ENCODE measurements around the gene CFAP410.
"Not testable (repeated sequence)": the region's sequence is repeated elsewhere in the genome, so short reads cannot be mapped to it uniquely, and the experiment has no call there.

CFAP410 gene

GRCh38 chr21:44341726-44342458, 2.7 kb upstream of the CFAP410 start:
- Mint-ChIP-seq H3K36me3 (ENCODE audit: insufficient read depth) (peaks cover 26% of the 10 kb centered on the region), H3K4me1 (peaks cover 21% of the 10 kb centered on the region)
- not testable (repeated sequence) for H3K27ac Mint-ChIP-seq (ENCODE audit: low read depth); H3K9me3 Mint-ChIP-seq; H3K27me3 Mint-ChIP-seq; DNase-seq (ENCODE audit: low spot score in 2 of 2); H3K4me3 Mint-ChIP-seq; ATAC-seq (replicated peaks; ENCODE audit: extremely low read depth, poor library complexity, severe bottlenecking)

DNA sequence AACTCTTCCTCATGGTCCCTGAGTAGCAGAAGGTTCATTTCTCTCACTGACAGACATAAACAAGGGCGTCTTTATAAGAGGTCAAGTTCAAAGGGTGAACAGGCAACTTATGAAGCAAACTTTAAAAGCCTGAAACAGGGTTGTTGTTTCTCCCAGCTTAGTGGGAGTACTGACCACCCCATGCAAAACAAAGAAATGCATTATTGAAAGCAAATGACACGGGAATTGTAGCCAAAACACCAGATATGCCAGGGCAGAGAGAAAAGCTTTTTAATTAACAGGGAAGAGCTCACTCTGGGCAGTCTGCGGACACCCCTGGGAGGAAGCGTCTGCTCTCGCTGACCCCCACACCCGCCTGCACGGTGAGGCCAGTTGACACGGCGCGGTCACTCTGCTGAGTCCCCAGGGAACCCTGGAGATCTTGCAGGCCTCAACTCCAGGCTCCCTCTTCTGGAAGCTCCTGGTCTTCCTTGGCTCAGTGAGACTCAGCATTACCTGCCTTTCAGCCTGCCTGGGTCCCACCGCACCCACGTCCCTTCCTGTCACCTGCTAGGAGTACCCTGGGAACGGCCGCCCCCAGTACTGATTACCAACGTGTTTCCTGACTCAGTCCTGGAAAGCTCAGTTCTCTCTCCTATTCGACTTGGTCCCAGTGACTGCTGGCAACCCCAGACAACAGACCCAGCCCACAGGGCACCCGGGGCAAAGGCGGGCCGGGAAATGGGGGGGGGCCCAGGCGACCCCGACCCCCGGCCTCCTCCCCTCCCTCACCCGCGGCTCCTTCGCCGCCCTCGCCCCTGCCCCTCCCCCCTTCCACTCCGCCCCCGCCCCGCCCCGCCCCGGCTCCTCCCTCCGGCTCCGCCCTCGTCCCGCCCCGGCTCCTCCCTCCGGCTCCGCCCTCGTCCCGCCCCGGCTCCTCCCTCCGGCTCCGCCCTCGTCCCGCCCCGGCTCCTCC, 972 bp downstream of the CFAP410 start:
- DNase-seq (ENCODE audit: low spot score in 2 of 2) (peak; percentile 27 to 34), ATAC-seq (replicated peaks; ENCODE audit: extremely low read depth, poor library complexity, severe bottlenecking) (peak; percentile 13)
- Mint-ChIP-seq H3K36me3 (ENCODE audit: insufficient read depth) (peaks cover 38% of the 10 kb centered on the region), H3K27ac (ENCODE audit: low read depth) (peak overlapping the region; percentile 97), H3K4me3 (peak overlapping the region; percentile 51), H3K4me1 (peaks cover 21% of the 10 kb centered on the region), H3K27me3 (no peaks in the 10 kb centered on the region), H3K9me3 (no peaks in the 10 kb centered on the region)

DNA sequence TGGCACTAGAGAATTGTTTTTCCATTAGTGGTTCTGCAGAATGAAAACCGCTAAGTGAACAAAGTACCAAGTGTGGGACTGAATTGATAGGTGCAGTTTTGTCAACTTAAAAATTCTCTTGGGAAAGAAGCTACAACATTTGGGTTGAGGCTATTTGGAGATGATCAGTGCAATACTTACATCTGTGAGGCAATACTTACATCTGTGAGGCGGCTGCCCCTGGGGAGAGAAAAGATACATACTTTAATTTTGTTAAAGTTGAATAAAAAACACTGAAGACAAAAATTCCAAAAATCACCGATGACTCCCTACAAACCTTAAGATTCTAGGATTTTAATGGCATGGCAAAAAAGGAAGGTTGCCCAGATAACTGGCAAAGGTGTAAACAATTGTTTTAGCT, 1.7 kb downstream of the CFAP410 start:
- Mint-ChIP-seq H3K4me1 (peaks cover 21% of the 10 kb centered on the region), H3K4me3 (peak overlapping the region; percentile 51), H3K27ac (ENCODE audit: low read depth) (peak overlapping the region; percentile 97), H3K9me3 (no peaks in the 10 kb centered on the region), H3K36me3 (ENCODE audit: insufficient read depth) (peaks cover 38% of the 10 kb centered on the region), H3K27me3 (no peaks in the 10 kb centered on the region)
- DNase-seq (ENCODE audit: low spot score in 2 of 2) (no peak), ATAC-seq (replicated peaks; ENCODE audit: extremely low read depth, poor library complexity, severe bottlenecking) (no peak)

- Mint-ChIP-seq H3K27me3 (no peaks in the 10 kb centered on the region), H3K4me3 (no peak overlapping the region), H3K36me3 (ENCODE audit: insufficient read depth) (peaks cover 38% of the 10 kb centered on the region), H3K27ac (ENCODE audit: low read depth) (no peak overlapping the region), H3K9me3 (no peaks in the 10 kb centered on the region), H3K4me1 (peaks cover 18% of the 10 kb centered on the region)
- no peak for DNase-seq (ENCODE audit: low spot score in 2 of 2)
- ATAC-seq (replicated peaks; ENCODE audit: extremely low read depth, poor library complexity, severe bottlenecking): no peak
Observed at GRCh38 chr21:44335266-44336059, 3.7 kb downstream of the CFAP410 start.

- no peaks in the 10 kb centered on the region for H3K27me3 Mint-ChIP-seq
- H3K36me3 Mint-ChIP-seq (ENCODE audit: insufficient read depth): peaks cover 33% of the 10 kb centered on the region
- H3K4me3 Mint-ChIP-seq: no peak overlapping the region
- DNase-seq (ENCODE audit: low spot score in 2 of 2) (no peak), ATAC-seq (replicated peaks; ENCODE audit: extremely low read depth, poor library complexity, severe bottlenecking) (no peak)
- no peaks in the 10 kb centered on the region for H3K9me3 Mint-ChIP-seq
- H3K4me1 Mint-ChIP-seq: peaks cover 12% of the 10 kb centered on the region
- no peak overlapping the region for H3K27ac Mint-ChIP-seq (ENCODE audit: low read depth)
Observed at GRCh38 chr21:44334329-44335030, 4.7 kb downstream of the CFAP410 start.

GRCh38 chr21:44333509-44334328, 5.5 kb downstream of the CFAP410 start:
- H3K27me3 Mint-ChIP-seq: no peaks in the 10 kb centered on the region
- no peak overlapping the region for H3K4me3 Mint-ChIP-seq
- H3K4me1 Mint-ChIP-seq: peaks cover 9% of the 10 kb centered on the region
- no peak overlapping the region for H3K27ac Mint-ChIP-seq (ENCODE audit: low read depth)
- DNase-seq (ENCODE audit: low spot score in 2 of 2): no peak
- ATAC-seq (replicated peaks; ENCODE audit: extremely low read depth, poor library complexity, severe bottlenecking): no peak
- no peaks in the 10 kb centered on the region for H3K9me3 Mint-ChIP-seq
- peaks cover 30% of the 10 kb centered on the region for H3K36me3 Mint-ChIP-seq (ENCODE audit: insufficient read depth)

DNA sequence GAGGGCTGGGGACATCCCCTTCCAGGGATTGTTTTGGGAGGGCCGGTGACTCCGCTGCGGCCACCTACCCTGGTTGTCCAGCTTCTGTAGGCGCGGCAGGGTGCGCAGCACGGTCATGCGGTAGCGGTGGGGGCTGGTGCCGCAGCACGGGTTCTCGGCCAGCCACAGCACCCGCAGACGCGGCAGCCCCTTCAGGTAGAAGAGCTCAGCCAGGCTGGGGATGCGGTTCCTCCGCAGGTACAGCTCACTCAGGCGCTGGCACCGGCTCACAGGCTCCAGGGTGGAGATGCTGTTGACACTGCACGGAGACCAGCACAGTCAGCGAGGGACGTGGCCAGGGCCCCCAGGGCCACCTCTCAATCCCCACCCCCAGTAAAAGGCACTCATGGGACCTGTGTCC, 6.2 kb downstream of the CFAP410 start:
- ATAC-seq (replicated peaks; ENCODE audit: extremely low read depth, poor library complexity, severe bottlenecking) (no peak), DNase-seq (ENCODE audit: low spot score in 2 of 2) (no peak)
- Mint-ChIP-seq H3K4me1 (peaks cover 5% of the 10 kb centered on the region), H3K4me3 (no peak overlapping the region), H3K36me3 (ENCODE audit: insufficient read depth) (peaks cover 26% of the 10 kb centered on the region), H3K9me3 (no peaks in the 10 kb centered on the region), H3K27ac (ENCODE audit: low read depth) (peak overlapping the region; percentile 44), H3K27me3 (no peaks in the 10 kb centered on the region)

DNA sequence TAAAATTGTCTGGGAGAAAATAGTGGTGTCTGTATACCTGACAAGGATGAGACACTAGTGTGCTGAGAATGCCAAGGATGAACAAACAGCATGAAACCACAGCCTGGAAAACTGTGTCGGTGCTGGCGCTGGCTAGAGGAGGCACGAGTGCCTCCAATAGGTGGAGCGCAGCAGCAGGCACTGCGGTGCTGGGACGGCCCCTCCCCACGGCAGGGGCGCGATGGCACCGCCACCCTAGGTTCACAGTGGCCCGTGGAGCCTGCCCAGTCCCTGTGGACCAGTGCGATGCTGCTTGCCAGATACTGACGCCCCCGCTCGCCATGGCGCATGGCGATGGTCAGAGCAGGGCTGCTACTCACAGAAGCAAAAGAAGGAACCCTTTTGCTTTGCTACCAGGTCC, 6.8 kb downstream of the CFAP410 start:
- Mint-ChIP-seq H3K4me1 (no peaks in the 10 kb centered on the region), H3K4me3 (no peak overlapping the region), H3K27me3 (no peaks in the 10 kb centered on the region), H3K9me3 (no peaks in the 10 kb centered on the region), H3K27ac (ENCODE audit: low read depth) (peak overlapping the region; percentile 44), H3K36me3 (ENCODE audit: insufficient read depth) (peaks cover 20% of the 10 kb centered on the region)
- no peak for DNase-seq (ENCODE audit: low spot score in 2 of 2)
- ATAC-seq (replicated peaks; ENCODE audit: extremely low read depth, poor library complexity, severe bottlenecking): no peak

DNA sequence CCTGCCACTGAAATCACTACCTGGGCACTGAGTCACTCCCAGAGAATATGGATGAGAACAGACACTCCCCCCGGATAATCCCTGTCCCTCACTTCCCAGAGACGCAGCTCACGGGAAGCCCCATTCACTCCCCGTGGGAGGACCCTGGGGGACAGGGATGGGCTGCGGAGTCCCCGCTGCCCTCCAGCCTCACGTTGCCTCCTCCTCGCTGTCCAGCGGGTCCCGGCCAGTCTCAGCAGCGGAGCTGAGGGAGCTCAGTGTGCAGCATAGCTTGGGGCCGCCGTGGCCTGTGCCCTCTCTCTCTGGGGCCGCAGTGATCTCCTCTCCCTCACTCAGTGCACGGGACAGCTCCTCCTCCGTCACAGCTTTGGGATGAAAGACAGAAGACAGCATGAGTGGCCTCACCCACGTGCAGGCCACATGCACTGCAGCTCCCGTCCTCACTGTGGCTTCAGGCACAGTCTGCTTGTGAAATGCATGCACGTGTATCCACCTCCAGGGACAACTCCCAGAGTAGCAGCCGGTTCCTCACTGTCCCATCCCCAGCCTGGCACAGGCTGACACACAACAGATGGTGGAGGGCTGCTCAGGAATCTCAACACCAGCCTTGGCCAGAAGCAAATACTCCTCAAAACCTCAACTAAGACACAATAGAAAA, 7.4 kb downstream of the CFAP410 start:
- H3K4me1 Mint-ChIP-seq: no peaks in the 10 kb centered on the region
- H3K9me3 Mint-ChIP-seq: no peaks in the 10 kb centered on the region
- no peaks in the 10 kb centered on the region for H3K27me3 Mint-ChIP-seq
- no peak overlapping the region for H3K4me3 Mint-ChIP-seq
- H3K36me3 Mint-ChIP-seq (ENCODE audit: insufficient read depth): peaks cover 15% of the 10 kb centered on the region
- H3K27ac Mint-ChIP-seq (ENCODE audit: low read depth): no peak overlapping the region
- ATAC-seq (replicated peaks; ENCODE audit: extremely low read depth, poor library complexity, severe bottlenecking) (no peak), DNase-seq (ENCODE audit: low spot score in 2 of 2) (no peak)

DNA sequence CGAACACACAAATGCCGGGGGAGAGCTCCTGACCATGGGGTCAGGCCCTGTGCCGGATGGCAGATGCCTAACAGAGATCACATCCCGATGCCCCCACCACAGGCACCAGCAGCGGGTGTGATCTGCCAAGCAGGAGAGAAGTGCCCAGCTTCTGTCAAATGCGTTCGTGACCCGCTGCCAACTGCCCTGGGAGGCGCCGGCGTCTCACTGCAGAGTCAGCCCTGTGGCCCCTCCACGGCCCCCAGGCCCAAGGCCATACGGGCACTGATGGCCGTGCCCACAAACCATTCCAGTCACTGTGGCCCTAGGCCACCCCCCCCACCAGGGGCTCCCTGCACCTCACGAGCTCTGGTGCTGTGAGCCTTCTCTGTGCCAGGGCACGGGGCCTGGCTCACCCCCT, 8.0 kb downstream of the CFAP410 start:
- Mint-ChIP-seq H3K27me3 (no peaks in the 10 kb centered on the region), H3K9me3 (no peaks in the 10 kb centered on the region), H3K27ac (ENCODE audit: low read depth) (no peak overlapping the region), H3K4me3 (no peak overlapping the region), H3K36me3 (ENCODE audit: insufficient read depth) (peaks cover 9% of the 10 kb centered on the region), H3K4me1 (no peaks in the 10 kb centered on the region)
- ATAC-seq (replicated peaks; ENCODE audit: extremely low read depth, poor library complexity, severe bottlenecking): no peak
- no peak for DNase-seq (ENCODE audit: low spot score in 2 of 2)

DNA sequence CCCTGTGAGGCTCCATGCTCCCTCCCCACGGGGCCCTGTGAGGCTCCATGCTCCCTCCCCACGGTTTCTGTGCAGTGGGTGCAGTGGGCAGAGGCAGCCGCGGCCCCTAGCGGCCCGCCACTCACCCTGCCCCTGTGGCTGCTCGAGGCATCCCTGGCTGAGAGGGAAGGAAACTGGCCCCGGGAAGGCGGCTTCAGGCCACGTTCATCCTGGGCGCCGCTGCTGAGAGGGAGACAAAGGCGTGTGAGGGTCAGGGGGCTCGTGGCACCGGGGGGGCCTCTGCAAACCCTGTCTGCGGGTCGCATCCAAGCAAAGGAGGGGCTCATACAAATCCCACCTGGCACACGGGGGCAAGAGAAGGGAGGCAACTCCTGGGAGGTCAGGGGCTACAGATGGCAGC, 8.5 kb downstream of the CFAP410 start:
- no peaks in the 10 kb centered on the region for H3K9me3 Mint-ChIP-seq
- DNase-seq (ENCODE audit: low spot score in 2 of 2) (no peak), ATAC-seq (replicated peaks; ENCODE audit: extremely low read depth, poor library complexity, severe bottlenecking) (no peak)
- no peak overlapping the region for H3K27ac Mint-ChIP-seq (ENCODE audit: low read depth)
- no peak overlapping the region for H3K4me3 Mint-ChIP-seq
- peaks cover 7% of the 10 kb centered on the region for H3K36me3 Mint-ChIP-seq (ENCODE audit: insufficient read depth)
- H3K27me3 Mint-ChIP-seq: no peaks in the 10 kb centered on the region
- no peaks in the 10 kb centered on the region for H3K4me1 Mint-ChIP-seq
